GM21447 (cell line): ENCODE measurements around the gene CEP70.
"Not testable (repeated sequence)": the region's sequence is repeated elsewhere in the genome, so short reads cannot be mapped to it uniquely, and the experiment has no call there.

Experiments
- ATAC-seq: cut with Tn5 transposase; IDR thresholded peaks from one replicate; pipeline ENCODE4 v1.9.1; 2021; ENCODE audit not compliant: unreplicated experiment

The CEP70 gene

GRCh38 chr3:138593488-138594149, 441 bp downstream of the CEP70 start:
- ATAC-seq = no peak

- ATAC-seq = no peak
These were observed 2.7 kb downstream of the CEP70 start for GRCh38 chr3:138591392-138591791.

- ATAC-seq = no peak
These were observed 5.6 kb downstream of the CEP70 start for GRCh38 chr3:138588445-138588844.

GRCh38 chr3:138587374-138587773, 6.7 kb downstream of the CEP70 start:
- no peak for ATAC-seq

GRCh38 chr3:138578961-138579574, 15.0 kb downstream of the CEP70 start:
- no peak for ATAC-seq

GRCh38 chr3:138578141-138578540, 15.9 kb downstream of the CEP70 start:
- ATAC-seq = peak; percentile 82

- no peak for ATAC-seq
These were observed 20.9 kb downstream of the CEP70 start for GRCh38 chr3:138573138-138573537.

- not testable (repeated sequence) for ATAC-seq
These were observed 24.4 kb downstream of the CEP70 start for GRCh38 chr3:138569624-138570023.

GRCh38 chr3:138569090-138569489, 25.0 kb downstream of the CEP70 start:
- no peak for ATAC-seq

GRCh38 chr3:138567403-138567802, 26.7 kb downstream of the CEP70 start:
- ATAC-seq = no peak

GRCh38 chr3:138566293-138566692, 27.8 kb downstream of the CEP70 start:
- ATAC-seq = not testable (repeated sequence)

- not testable (repeated sequence) for ATAC-seq
These were observed 31.2 kb downstream of the CEP70 start for GRCh38 chr3:138562902-138563301.

- no peak for ATAC-seq
These were observed 33.6 kb downstream of the CEP70 start for GRCh38 chr3:138560501-138560900.

- ATAC-seq = no peak
These were observed 34.9 kb downstream of the CEP70 start for GRCh38 chr3:138559134-138559533.

GRCh38 chr3:138554775-138555174, 39.3 kb downstream of the CEP70 start:
- ATAC-seq = not testable (repeated sequence)

GRCh38 chr3:138550958-138551357, 43.1 kb downstream of the CEP70 start:
- not testable (repeated sequence) for ATAC-seq

- no peak for ATAC-seq
These were observed 44.7 kb downstream of the CEP70 start for GRCh38 chr3:138549179-138549977.

GRCh38 chr3:138547342-138547975, 46.6 kb downstream of the CEP70 start:
- ATAC-seq = no peak

GRCh38 chr3:138544546-138544945, 49.5 kb downstream of the CEP70 start:
- ATAC-seq = no peak

GRCh38 chr3:138542977-138543376, 51.1 kb downstream of the CEP70 start:
- no peak for ATAC-seq

- no peak for ATAC-seq
These were observed 54.7 kb downstream of the CEP70 start for GRCh38 chr3:138539352-138539751.
